IPS-20b (cell line): Measurements from ENCODE around the gene ZNF350.
A peak's percentile ranks its signal among the peaks of the same experiment; 100 is the strongest.

Experiments used
- H3K27ac ChIP-seq: one replicate; pipeline ENCODE4 v1.5.1; 2013; ENCODE audit warnings: low read length
- H3K27me3 ChIP-seq: 2 replicates; pipeline ENCODE4 v1.6.1; 2013; ENCODE audit warnings: mild to moderate bottlenecking, low read length, inconsistent platforms; ENCODE audit not compliant: insufficient read depth
- H3K36me3 ChIP-seq: 2 replicates; pipeline ENCODE4 v1.6.1; 2013; ENCODE audit warnings: low read depth, mild to moderate bottlenecking, inconsistent platforms, low read length, moderate library complexity; ENCODE audit not compliant: insufficient read depth
- H3K4me1 ChIP-seq: 2 replicates; pipeline ENCODE4 v1.6.1; 2013; ENCODE audit warnings: mild to moderate bottlenecking, control low read depth, inconsistent platforms, low read length, moderate library complexity; ENCODE audit not compliant: insufficient read depth
- H3K4me3 ChIP-seq: 2 replicates; pipeline ENCODE4 v1.5.1; 2013; ENCODE audit warnings: mild to moderate bottlenecking, low read length, inconsistent platforms
- H3K9ac ChIP-seq: 2 replicates; pipeline ENCODE4 v1.6.1; 2013; ENCODE audit warnings: low read depth, mild to moderate bottlenecking, inconsistent platforms, low read length, moderate library complexity
- H3K9me3 ChIP-seq: 2 replicates; pipeline ENCODE4 v1.6.1; 2013; ENCODE audit warnings: mild to moderate bottlenecking, low read depth, low read length, inconsistent platforms; ENCODE audit not compliant: insufficient read depth

Gene ZNF350

GRCh38 chr19:51926426-51926783, 60.2 kb downstream of the ZNF350 start:
- peaks cover 39% of the 10 kb centered on the region for H3K9me3 ChIP-seq
- H3K27ac ChIP-seq = no peak overlapping the region
- no peaks in the 10 kb centered on the region for H3K27me3 ChIP-seq
- H3K9ac ChIP-seq = peak overlapping the region; percentile 97; the same call in 1 of the 2 replicates
- H3K4me3 ChIP-seq = peak overlapping the region; percentile 87
- H3K4me1 ChIP-seq = no peaks in the 10 kb centered on the region
- peaks cover 22% of the 10 kb centered on the region for H3K36me3 ChIP-seq

- H3K4me3 ChIP-seq = no peak overlapping the region
- no peaks in the 10 kb centered on the region for H3K4me1 ChIP-seq
- H3K36me3 ChIP-seq = no peaks in the 10 kb centered on the region
- H3K27me3 ChIP-seq = no peaks in the 10 kb centered on the region
- no peak overlapping the region for H3K27ac ChIP-seq
- H3K9ac ChIP-seq = no peak overlapping the region
- peaks cover 83% of the 10 kb centered on the region for H3K9me3 ChIP-seq
Measured at GRCh38 chr19:51921949-51922348, 64.7 kb downstream of the ZNF350 start.

- Histone ChIP-seq H3K4me1 (no peaks in the 10 kb centered on the region), H3K9ac (no peak overlapping the region), H3K9me3 (peaks cover 96% of the 10 kb centered on the region), H3K36me3 (no peaks in the 10 kb centered on the region), H3K27me3 (no peaks in the 10 kb centered on the region), H3K27ac (no peak overlapping the region), H3K4me3 (no peak overlapping the region)
Measured at GRCh38 chr19:51919606-51920005, 67.0 kb downstream of the ZNF350 start.

- Histone ChIP-seq H3K9me3 (peaks cover 98% of the 10 kb centered on the region), H3K27me3 (no peaks in the 10 kb centered on the region), H3K9ac (no peak overlapping the region), H3K27ac (no peak overlapping the region), H3K4me1 (no peaks in the 10 kb centered on the region), H3K36me3 (no peaks in the 10 kb centered on the region), H3K4me3 (no peak overlapping the region)
Measured at GRCh38 chr19:51916167-51916566, 70.5 kb downstream of the ZNF350 start.

- no peaks in the 10 kb centered on the region for H3K4me1 ChIP-seq
- H3K4me3 ChIP-seq = no peak overlapping the region
- no peak overlapping the region for H3K9ac ChIP-seq
- H3K27me3 ChIP-seq = no peaks in the 10 kb centered on the region
- H3K36me3 ChIP-seq = no peaks in the 10 kb centered on the region
- peaks cover 96% of the 10 kb centered on the region for H3K9me3 ChIP-seq
- no peak overlapping the region for H3K27ac ChIP-seq
Measured at GRCh38 chr19:51915324-51915867, 71.2 kb downstream of the ZNF350 start.
